ENCODE measurements around the gene FAM204A. TPM values are rescaled to one million over a fixed set of nuclear protein-coding genes. Genes with fewer than 3 reads are reported as not detected.
A peak's percentile ranks its signal among the peaks of the same experiment; 100 is the strongest.

The FAM204A gene
- total and polyA plus RNA-seq, 2 of the 13 experiments (the other 11 are each of a cell fraction or from before 2014, with no cell fraction given), result 9.2 to 61.0 TPM

- no peaks in the 10 kb centered on the region for H4K20me1 ChIP-seq (ENCODE audit: insufficient read depth, low read length)
- DNase-seq (ENCODE audit: low spot score) (no peak), FAIRE-seq (no peak), ATAC-seq (no peak)
- no peaks in the 10 kb centered on the region for H3K79me2 ChIP-seq (ENCODE audit: insufficient read depth, low read length)
- H3K27ac ChIP-seq (ENCODE audit: extremely low read length, insufficient read depth, low read length), result no peak overlapping the region
- CTCF ChIA-PET (ENCODE audit: low intra/inter-chr PET ratio, low total read pairs), result no interaction called here
- WGBS (ENCODE audit: low lambda C conversion rate), result 8% methylated on average over 16 of the region's 16 CpGs
- no peaks in the 10 kb centered on the region for H3K9me3 ChIP-seq (ENCODE audit: low read length)
- no peak for TF ChIP-seq PHF20 (CRISPR knock-in tag; IDR thresholded peaks at IDR 0.05)
- TF ChIP-seq HNRNPLL (IDR thresholded peaks at IDR 0.05; ENCODE audit: low read depth, low read length, poor library complexity, severe bottlenecking), result no peak
- no peaks in the 10 kb centered on the region for H3K36me3 ChIP-seq (replicated peaks in 1 of 2; ENCODE audit: control insufficient read depth in 1 of 2, insufficient read depth in 2 of 2, low read length in 2 of 2)
- peaks cover 18% of the 10 kb centered on the region for H3K4me1 ChIP-seq (ENCODE audit: insufficient read depth, low read length)
- in situ Hi-C loops (cut with HindIII; ENCODE audit: extremely low pct_ligation_motif_present, low pct_unique_long_range_greater_than_20kb) (no loop called here), intact Hi-C loops (cut with micrococcal nuclease; ENCODE audit: unreplicated experiment) (no loop called here)
- no TSS peak for BruUV-seq (replicated peaks)
- H3K9ac ChIP-seq (ENCODE audit: insufficient read depth, low read depth, low read length), result no peak overlapping the region
- peak overlapping the region; percentile 19; the same call in 1 of the 2 replicates for H3K4me2 ChIP-seq (ENCODE audit: low read depth, low read length)
- H3K27me3 ChIP-seq (ENCODE audit: control insufficient read depth in 1 of 2, insufficient read depth in 2 of 2, low read length in 2 of 2), result peaks cover 0 to 39% of the 10 kb centered on the region in 2 experiments; a peak in 3 of 5 replicates
- no peak overlapping the region for H3K4me3 ChIP-seq (replicated peaks in 1 of 3; ENCODE audit: insufficient read depth in 1 of 3, low read depth in 2 of 3, low read length in 3 of 3)
- POLR2A ChIA-PET, result no interaction called here
- no peak overlapping the region for H2AFZ ChIP-seq (ENCODE audit: low read length)
Measured at GRCh38 chr10:118272149-118272721, 69.9 kb downstream of the FAM204A start.

GRCh38 chr10:118271671-118272070 lies 70.5 kb downstream of the FAM204A start:
- Histone ChIP-seq H4K20me1 (ENCODE audit: insufficient read depth, low read length) (no peaks in the 10 kb centered on the region), H3K4me2 (ENCODE audit: low read depth, low read length) (no peak overlapping the region; the same call in 1 of the 2 replicates), H3K27ac (ENCODE audit: extremely low read length, insufficient read depth, low read length) (no peak overlapping the region), H3K79me2 (ENCODE audit: insufficient read depth, low read length) (no peaks in the 10 kb centered on the region), H3K27me3 (ENCODE audit: control insufficient read depth in 1 of 2, insufficient read depth in 2 of 2, low read length in 2 of 2) (peaks cover 0 to 39% of the 10 kb centered on the region in 2 experiments; a peak in 3 of 5 replicates), H3K4me1 (ENCODE audit: insufficient read depth, low read length) (peaks cover 18% of the 10 kb centered on the region), H3K9ac (ENCODE audit: insufficient read depth, low read depth, low read length) (no peak overlapping the region), H3K9me3 (ENCODE audit: low read length) (no peaks in the 10 kb centered on the region), H3K36me3 (replicated peaks in 1 of 2; ENCODE audit: control insufficient read depth in 1 of 2, insufficient read depth in 2 of 2, low read length in 2 of 2) (no peaks in the 10 kb centered on the region), H2AFZ (ENCODE audit: low read length) (no peak overlapping the region), H3K4me3 (replicated peaks in 1 of 3; ENCODE audit: insufficient read depth in 1 of 3, low read depth in 2 of 3, low read length in 3 of 3) (no peak overlapping the region)
- in situ Hi-C loops (cut with HindIII; ENCODE audit: extremely low pct_ligation_motif_present, low pct_unique_long_range_greater_than_20kb), result no loop called here
- 5% methylated on average over 5 of the region's 5 CpGs for WGBS (ENCODE audit: low lambda C conversion rate)
- DNase-seq (ENCODE audit: low spot score) (no peak), ATAC-seq (no peak), FAIRE-seq (no peak)
- no peak for TF ChIP-seq ZSCAN30 (CRISPR knock-in tag; IDR thresholded peaks at IDR 0.05)
- TF ChIP-seq ZNF670 (CRISPR knock-in tag; IDR thresholded peaks at IDR 0.05; ENCODE audit: borderline replicate concordance), result no peak
- TF ChIP-seq ZNF513 (CRISPR knock-in tag; conservative IDR thresholded peaks at IDR 0.05), result no peak
- ChIA-PET CTCF (ENCODE audit: low intra/inter-chr PET ratio, low total read pairs) (no interaction called here), POLR2A (no interaction called here)
- intact Hi-C loops (cut with micrococcal nuclease; ENCODE audit: unreplicated experiment), result no loop called here
- no TSS peak for BruUV-seq (replicated peaks)
